HEK293T (cell line): ENCODE results near the gene NUCB2.

Experiments
- CTBP1 ChIP-seq: fragments of 450-650 bp; IDR thresholded peaks from 2 replicates; pipeline ENCODE4 v1.6.1; 2016; ENCODE audit warnings: borderline replicate concordance
- TARDBP ChIP-seq: fragments of 450-650 bp; IDR thresholded peaks from 2 replicates; pipeline ENCODE4 v1.6.1; 2016

DNA sequence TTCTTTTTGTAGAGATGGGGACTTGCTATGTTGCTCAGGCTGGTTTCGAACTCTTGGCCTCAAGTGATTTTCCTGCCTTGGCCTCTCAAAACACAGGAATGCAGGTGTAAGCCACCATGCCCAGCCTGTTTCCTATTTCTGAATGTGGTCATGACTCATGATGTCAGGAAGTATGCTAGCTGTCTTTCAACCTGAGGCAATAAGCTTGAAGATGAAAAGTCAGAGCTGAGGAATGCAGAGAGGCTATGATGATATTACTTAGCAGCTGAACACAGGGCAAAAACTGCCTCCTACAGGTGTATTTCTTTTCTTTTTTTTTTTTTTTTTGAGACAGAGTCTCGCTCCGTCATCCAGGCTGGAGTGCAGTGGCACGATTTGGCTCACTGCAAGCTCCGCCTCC lies 9.0 kb upstream of the NUCB2 start:
- TF ChIP-seq TARDBP (no peak), CTBP1 (no peak)
